ENCODE measurements around the gene DCDC1.
"Not testable (repeated sequence)": the region's sequence is repeated elsewhere in the genome, so short reads cannot be mapped to it uniquely, and the experiment has no call there.

The DCDC1 gene

DNA sequence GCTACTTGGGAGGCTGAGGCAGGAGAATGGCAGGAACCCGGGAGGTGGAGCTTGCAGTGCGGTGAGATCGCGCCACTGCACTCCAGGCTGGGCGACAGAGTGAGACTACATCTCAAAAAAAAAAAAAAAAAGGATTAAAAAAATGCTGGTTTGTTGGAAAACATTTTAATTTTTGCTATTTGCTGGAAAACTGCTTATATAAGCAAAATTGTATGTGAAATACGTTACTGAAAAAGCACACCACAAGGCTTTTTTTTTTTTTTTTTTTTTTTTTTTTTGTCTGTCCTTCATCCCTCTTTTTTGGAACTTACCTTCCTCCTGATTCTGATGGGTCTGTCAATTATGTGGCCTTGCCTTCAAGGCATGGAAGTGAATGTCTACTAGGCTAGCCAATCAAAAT lies 40.8 kb downstream of the DCDC1 start:
- no peak for DNase-seq (ENCODE audit: low read depth in 2 of 2)

DNA sequence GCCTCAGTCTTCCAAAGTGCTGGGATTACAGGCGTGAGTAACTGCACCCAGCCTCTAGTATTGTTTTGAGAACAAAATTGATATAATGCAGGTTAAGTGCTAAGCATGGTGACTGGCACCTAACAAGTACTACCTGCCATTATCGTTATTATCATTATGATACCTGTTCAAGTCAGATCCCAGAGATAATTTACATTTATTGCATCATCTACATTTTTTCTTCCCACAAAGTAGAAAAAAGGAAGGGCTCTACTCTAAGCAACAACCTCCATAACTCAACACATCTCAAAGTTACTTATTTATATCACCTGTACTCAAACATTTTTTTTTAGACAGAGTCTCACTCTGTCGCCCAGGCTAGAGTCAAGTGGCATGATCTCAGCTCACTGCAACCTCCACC lies 42.1 kb downstream of the DCDC1 start:
- DNase-seq (ENCODE audit: low read depth in 2 of 2), result no peak

DNA sequence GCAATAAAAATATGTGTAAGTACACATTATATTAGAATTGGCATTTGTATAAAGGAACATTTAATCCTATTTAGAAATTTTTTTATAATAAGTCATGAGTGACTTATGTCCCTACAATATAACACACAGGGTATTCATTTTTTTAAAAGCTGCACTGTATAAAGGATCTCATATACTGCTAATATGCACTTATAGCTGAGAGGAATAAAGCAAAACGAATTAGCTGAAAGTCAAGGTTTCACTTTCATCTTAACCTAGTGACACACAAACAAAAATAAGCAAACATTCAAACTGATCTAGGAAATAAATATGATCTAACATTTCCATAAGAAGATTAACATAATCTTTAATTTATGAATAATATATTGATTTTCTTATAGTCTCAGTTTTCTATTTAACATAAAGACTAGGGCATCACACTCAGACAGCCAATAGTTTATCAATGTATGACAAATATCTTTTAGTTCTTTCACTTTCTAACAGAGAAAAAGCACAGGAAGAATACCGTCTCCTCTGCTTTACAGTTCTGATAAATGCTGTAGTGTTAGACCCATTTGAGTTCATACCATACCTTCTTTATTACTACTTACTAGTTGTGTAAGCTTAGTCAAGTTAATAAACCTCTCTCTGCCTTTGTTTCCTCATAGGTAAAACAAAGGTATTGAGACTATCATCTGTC lies 42.9 kb downstream of the DCDC1 start:
- no peak for DNase-seq (ENCODE audit: low read depth in 2 of 2)

DNA sequence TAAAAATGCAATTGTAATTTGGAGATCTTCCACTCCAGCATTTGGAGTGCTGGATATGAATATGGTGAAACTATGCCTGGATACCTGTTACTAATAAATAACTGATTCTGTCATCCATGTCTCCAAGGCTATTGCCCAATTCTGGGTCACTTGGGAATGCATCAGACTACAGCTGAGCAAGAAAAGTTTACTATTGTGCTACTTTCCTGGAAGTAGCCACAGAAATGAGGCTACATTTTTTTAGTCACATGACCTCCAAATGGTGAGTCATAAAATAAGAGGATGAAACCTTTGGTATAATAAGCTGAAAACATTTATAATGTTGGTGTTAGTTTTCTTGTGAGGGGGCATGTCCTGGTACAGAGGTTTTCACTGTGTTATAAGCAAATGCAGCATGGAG lies 44.4 kb downstream of the DCDC1 start:
- DNase-seq (ENCODE audit: low read depth in 2 of 2), result no peak

DNA sequence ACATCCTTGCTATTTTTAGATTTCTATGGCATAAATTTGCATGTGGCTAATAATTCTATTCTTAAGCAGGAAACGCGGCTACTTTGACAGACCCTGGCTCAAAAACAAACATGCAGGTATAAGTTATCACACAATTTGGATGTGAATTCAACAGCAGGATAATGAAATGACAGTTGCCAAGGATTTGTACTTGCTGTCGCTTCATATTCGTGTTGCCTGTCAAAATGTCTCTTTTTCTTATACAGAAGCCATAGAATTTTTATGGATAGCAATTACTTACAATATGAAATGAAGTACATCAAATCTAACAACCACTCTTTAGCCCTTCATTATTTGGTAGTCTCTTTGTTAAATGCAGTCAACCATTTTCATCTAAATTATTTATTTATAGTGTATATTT lies 46.4 kb downstream of the DCDC1 start:
- DNase-seq (ENCODE audit: low read depth in 2 of 2), result no peak

GRCh38 chr11:31321494-31321893 lies 48.0 kb downstream of the DCDC1 start:
- not testable (repeated sequence) for DNase-seq (ENCODE audit: low read depth in 2 of 2)

DNA sequence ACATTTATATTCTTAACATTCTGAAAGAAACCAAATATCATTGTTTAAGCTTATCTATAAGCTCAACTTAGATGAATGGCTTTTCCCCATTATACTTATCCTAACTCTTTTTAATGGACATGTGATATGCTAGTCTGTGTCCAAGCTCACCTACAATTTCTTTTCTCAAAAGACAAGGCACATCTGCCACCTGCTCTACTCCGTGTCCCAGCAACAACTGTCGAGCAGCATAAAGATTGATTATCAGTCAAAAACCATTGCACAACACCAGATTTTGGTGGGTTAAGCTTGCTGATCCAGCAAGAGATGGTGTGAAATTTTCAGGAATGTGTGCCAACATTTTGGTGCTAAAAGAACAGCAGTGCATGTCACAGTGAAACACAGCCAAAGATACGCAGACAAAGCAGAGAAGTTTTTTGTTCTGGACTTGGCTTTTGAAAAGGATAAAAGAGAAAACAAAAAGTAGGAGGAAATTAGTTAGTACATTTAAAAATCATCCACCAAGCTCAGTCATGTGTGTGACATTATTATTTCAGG lies 65.8 kb downstream of the DCDC1 start:
- no peak for DNase-seq (ENCODE audit: low read depth in 2 of 2)

GRCh38 chr11:31301549-31302510 lies 67.7 kb downstream of the DCDC1 start:
- no peak for DNase-seq (ENCODE audit: low read depth in 2 of 2)

- DNase-seq (ENCODE audit: low read depth in 2 of 2), result no peak
Observed at GRCh38 chr11:31295308-31295707, 74.2 kb downstream of the DCDC1 start.

DNA sequence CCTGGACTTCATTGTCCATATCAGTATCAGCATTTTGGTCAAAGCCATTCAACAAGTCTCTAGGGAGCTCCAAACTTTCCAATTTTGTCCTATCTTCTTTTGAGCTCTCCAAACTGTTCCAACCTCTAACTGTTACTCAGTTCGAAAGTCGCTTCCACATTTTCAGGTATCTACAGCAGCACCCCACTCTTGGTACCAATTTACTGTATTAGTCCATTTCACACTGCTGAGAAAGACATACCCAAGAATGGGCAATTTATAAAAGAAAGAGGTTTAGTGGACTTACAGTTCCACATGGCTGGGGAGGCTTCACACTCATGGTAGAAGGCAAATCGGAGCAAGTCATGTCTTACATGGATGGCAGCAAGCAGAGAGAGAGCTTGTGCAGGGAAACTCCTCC lies 96.0 kb downstream of the DCDC1 start:
- DNase-seq (ENCODE audit: low read depth in 2 of 2), result not testable (repeated sequence)

DNA sequence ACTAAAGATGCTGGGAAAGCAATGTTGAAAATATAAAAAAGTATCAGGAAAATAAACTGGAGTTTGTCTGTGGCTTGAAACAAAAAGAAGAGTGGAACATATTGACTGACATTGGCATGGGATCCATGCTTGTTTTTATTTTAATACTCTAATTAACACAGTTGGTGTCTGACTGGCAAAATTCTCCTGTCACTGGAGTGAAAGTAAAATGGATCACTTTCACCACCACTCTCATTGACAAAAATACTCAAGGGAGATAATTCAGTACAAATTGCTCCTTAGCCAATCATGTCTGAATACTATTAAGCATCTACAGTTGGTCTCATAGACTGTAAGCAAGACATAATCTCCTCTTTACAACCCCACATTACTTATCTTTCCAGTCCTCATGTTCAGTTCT lies 101.8 kb downstream of the DCDC1 start:
- DNase-seq (ENCODE audit: low read depth in 2 of 2), result no peak

GRCh38 chr11:31264834-31265233 lies 104.7 kb downstream of the DCDC1 start:
- DNase-seq (ENCODE audit: low read depth in 2 of 2), result no peak

DNA sequence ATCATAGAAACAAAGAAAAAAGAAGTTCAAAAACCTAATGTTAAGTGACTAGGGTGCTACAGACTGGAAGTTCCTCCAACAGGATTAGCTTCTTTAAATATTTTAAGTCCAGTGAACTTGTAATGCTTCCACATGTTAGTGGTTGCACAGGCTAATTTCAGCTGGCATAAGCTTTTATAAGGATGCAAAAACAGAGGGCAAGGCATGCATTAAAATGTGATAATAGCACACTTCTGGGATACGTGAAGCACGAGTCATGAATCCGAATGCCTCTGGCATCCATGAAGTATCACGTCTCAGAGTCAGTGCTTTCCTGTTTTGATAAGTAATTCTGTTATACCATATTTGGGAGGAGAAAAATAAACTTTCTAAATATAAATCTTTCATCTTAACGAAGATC lies 106.8 kb downstream of the DCDC1 start:
- no peak for DNase-seq (ENCODE audit: low read depth in 2 of 2)

- no peak for DNase-seq (ENCODE audit: low read depth in 2 of 2)
Observed at GRCh38 chr11:31259797-31260196, 109.7 kb downstream of the DCDC1 start.

DNA sequence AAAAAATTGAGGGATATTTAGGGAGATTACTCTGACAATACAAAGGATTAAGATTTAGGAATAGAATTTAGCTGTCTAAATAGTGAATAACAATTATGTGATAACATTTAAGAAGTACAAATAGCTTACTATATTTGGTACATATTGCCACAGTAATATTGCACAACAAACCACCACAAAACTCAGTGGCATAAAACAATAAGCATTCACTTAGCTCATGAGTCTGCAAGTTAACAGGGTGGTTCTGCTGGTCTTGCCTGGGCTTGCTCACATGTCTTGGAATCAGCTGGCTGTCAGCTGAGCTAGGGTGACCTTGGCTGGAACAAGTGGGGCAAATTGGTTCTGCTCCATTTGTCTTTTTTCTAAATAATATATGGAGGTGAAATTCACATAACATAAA lies 115.1 kb downstream of the DCDC1 start:
- no peak for DNase-seq (ENCODE audit: low read depth in 2 of 2)

- no peak for DNase-seq (ENCODE audit: low read depth in 2 of 2)
Observed at GRCh38 chr11:31248768-31249167, 120.8 kb downstream of the DCDC1 start.

DNA sequence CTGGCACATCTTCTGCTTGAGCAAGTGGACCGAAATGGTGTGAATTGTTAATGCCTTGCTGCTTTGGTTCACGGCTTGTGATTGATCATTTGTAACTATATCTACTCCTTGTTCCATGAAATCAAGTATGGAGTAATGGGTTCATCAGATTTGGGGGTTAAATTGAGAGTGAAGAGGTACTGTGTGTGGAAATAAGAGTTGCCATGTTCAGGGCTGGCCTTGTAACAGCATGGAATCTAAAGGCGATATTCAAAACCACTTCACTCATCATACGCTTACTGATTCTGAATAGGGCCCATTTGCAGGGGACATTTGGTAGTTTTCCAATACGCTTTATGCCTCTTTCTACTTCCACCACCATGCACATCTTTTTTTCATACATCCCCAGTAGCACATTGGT lies 122.2 kb downstream of the DCDC1 start:
- no peak for DNase-seq (ENCODE audit: low read depth in 2 of 2)

DNA sequence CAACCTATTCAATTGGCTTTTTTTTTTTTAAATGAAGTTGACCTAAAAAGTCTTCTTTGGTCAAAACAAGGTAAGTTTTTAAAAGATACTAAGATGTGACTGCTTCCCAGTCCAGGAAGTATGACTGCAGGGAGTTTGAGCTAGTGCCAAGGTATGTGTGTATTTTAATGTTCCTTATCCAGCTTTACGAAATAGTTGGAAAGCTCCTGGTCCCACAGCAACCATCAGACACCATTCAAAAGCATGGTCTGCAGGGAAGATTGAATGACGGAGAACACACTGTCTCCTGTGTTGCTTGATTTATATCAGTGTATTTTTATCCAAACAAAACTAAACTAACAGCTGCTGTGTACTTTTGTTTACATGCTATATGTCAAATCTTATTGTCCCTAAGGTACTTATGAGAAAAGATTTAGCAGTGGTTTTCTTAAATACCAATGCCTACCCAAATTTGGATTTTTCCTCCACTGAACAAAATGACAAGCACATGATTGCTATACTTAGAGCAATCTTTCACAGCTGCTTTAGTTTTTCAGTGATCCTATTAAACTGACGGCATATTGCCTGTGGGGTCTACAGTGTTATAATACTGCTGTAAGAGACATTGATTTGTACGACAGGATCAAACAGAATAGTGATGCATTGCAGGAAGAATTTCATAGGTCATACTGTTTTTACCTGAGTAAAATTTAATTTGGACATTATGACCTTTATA lies 122.9 kb downstream of the DCDC1 start:
- no peak for DNase-seq (ENCODE audit: low read depth in 2 of 2)

DNA sequence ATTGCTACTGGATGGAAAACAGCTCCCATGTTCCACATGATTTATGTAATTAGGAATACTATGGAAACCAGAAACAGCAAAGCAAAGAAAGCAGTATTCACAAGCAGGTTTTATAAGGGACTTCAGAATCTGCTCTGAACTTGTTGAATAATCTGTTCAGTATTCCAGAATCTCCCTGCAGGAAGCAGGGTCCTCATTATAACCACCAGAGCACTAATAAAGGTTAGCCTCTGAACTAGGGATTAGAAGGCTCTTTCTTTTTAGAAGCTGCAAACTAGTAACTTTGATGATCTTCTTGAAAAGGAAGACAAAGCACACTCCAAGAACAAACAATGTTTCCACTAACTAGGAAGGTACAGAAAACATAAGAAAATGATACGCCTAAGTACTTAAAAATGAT lies 125.8 kb downstream of the DCDC1 start:
- DNase-seq (ENCODE audit: low read depth in 2 of 2), result no peak

GRCh38 chr11:31240340-31240904 lies 129.1 kb downstream of the DCDC1 start:
- no peak for DNase-seq (ENCODE audit: low read depth in 2 of 2)

GRCh38 chr11:31237819-31238760 lies 131.4 kb downstream of the DCDC1 start:
- no peak for DNase-seq (ENCODE audit: low read depth in 2 of 2)
